Endodermal cell (in vitro differentiated cells): ENCODE data around the gene LBH. TPM values are rescaled to one million over a fixed set of nuclear protein-coding genes. Genes with fewer than 3 reads are reported as not detected.

Source experiments
- DNase-seq: peaks from one replicate; pipeline ENCODE4 v3.0.0-alpha.2; 2017
- H3K27ac ChIP-seq: 2 replicates; pipeline ENCODE4 v1.5.1; 2013; ENCODE audit warnings: mild to moderate bottlenecking, low read depth, low read length, moderate library complexity
- H3K27me3 ChIP-seq: 2 replicates; pipeline ENCODE4 v1.6.1; 2013; ENCODE audit warnings: mild to moderate bottlenecking, low read length, moderate library complexity; ENCODE audit not compliant: insufficient read depth, control insufficient read depth, poor library complexity, severe bottlenecking
- H3K36me3 ChIP-seq: 2 replicates; pipeline ENCODE4 v1.7.0; 2013; ENCODE audit warnings: mild to moderate bottlenecking, low read length, moderate library complexity; ENCODE audit not compliant: control insufficient read depth, insufficient read depth
- H3K4me1 ChIP-seq: one replicate; pipeline ENCODE4 v1.7.0; 2013; ENCODE audit warnings: low read length; ENCODE audit not compliant: control insufficient read depth, insufficient read depth
- H3K4me3 ChIP-seq: 2 replicates; pipeline ENCODE4 v1.5.1; 2013; ENCODE audit warnings: mild to moderate bottlenecking, low read length, moderate library complexity
- H3K9ac ChIP-seq: 2 replicates; pipeline ENCODE4 v1.6.1; 2013; ENCODE audit warnings: mild to moderate bottlenecking, low read length, moderate library complexity; ENCODE audit not compliant: poor library complexity, severe bottlenecking; ENCODE audit errors: extremely low read depth
- H3K9me3 ChIP-seq: 2 replicates; pipeline ENCODE4 v1.6.1; 2013; ENCODE audit warnings: mild to moderate bottlenecking, low read length, moderate library complexity; ENCODE audit not compliant: control insufficient read depth
- H3K27ac Mint-ChIP-seq: 2 replicates; pipeline ENCODE4 v1.8.0; 2020; ENCODE audit warnings: mixed read lengths
- H3K27me3 Mint-ChIP-seq: 2 replicates; pipeline ENCODE4 v1.8.0; 2021; ENCODE audit warnings: mild to moderate bottlenecking, mixed read lengths; ENCODE audit not compliant: insufficient read depth
- H3K36me3 Mint-ChIP-seq: 2 replicates; pipeline ENCODE4 v1.8.0; 2020; ENCODE audit warnings: low read depth, mixed read lengths
- H3K4me1 Mint-ChIP-seq: 2 replicates; pipeline ENCODE4 v1.8.0; 2020; ENCODE audit warnings: mixed read lengths
- H3K4me3 Mint-ChIP-seq: 2 replicates; pipeline ENCODE4 v1.8.0; 2020; ENCODE audit warnings: mild to moderate bottlenecking, moderate library complexity, mixed read lengths
- H3K9me3 Mint-ChIP-seq: 2 replicates; pipeline ENCODE4 v1.8.0; 2020; ENCODE audit warnings: mild to moderate bottlenecking, mixed read lengths
- WGBS, 2 experiments: methylation state at CpG; one replicate each; pipeline versions ENCODE4 v1.1.5 to v1.1.7; 2013; ENCODE audit warnings: missing lambda C conversion rate in 2 of 2, mixed read lengths in 1 of 2; ENCODE audit not compliant: insufficient coverage in 1 of 2, insufficient read length in 1 of 2; 5-methylcytosine and 5-hydroxymethylcytosine counted together
- total RNA-seq, 2 donors: library from RNA; stranded (reverse); fragmentation: NEBNext Ultra II Directional in 1 of 2; extraction: Animal tissue kit (Norgen Biotek cat#: 25700) in 1 of 2; gene quantifications; 2 replicates in 1 of 2; 3 replicates in 1 of 2; pipeline ENCODE4 v1.2.1, GENCODE V29; 2021
- TF ChIP-seq, protein P1 (sequence below): fragments of 200-600 bp; sonication (generic); conservative IDR thresholded peaks from 2 replicates; pipeline ENCODE4 v1.5.0; 2021; ENCODE audit warnings: antibody characterized with exemption, mild to moderate bottlenecking

Gene LBH
- total RNA-seq, 2 donors from 2014 or later = 48.0 to 50.0 TPM

DNA sequence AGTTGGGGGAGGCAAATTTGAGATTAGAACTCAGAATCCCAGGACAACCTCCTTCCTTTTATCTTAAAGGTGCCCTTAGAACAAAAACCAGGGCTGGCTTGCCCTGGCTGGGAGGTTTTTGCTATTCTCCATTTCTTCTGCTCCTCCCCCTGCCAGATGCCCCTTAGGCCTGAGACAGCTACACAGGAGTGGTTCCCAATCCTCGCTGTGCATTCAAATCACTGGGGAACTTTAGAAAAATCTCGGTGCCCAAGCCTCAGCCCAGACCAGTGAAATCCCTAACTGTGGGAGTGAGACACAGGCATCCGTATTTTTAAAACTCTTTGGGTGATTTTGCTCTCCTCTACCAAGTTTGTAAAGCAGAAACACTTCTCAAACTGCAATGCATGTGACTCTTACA, 38.8 kb downstream of the LBH start:
- peak; percentile 7 for DNase-seq
- Histone ChIP-seq H3K9ac (no peak overlapping the region), H3K27ac (no peak overlapping the region), H3K4me3 (no peak overlapping the region), H3K36me3 (no peaks in the 10 kb centered on the region), H3K27me3 (no peaks in the 10 kb centered on the region), H3K9me3 (no peaks in the 10 kb centered on the region), H3K4me1 (no peaks in the 10 kb centered on the region)
- Mint-ChIP-seq H3K27me3 (no peaks in the 10 kb centered on the region), H3K9me3 (peaks cover 2% of the 10 kb centered on the region), H3K27ac (no peak overlapping the region), H3K4me1 (peaks cover 28% of the 10 kb centered on the region), H3K36me3 (no peaks in the 10 kb centered on the region), H3K4me3 (no peak overlapping the region)
- TF ChIP-seq, protein P1, sequence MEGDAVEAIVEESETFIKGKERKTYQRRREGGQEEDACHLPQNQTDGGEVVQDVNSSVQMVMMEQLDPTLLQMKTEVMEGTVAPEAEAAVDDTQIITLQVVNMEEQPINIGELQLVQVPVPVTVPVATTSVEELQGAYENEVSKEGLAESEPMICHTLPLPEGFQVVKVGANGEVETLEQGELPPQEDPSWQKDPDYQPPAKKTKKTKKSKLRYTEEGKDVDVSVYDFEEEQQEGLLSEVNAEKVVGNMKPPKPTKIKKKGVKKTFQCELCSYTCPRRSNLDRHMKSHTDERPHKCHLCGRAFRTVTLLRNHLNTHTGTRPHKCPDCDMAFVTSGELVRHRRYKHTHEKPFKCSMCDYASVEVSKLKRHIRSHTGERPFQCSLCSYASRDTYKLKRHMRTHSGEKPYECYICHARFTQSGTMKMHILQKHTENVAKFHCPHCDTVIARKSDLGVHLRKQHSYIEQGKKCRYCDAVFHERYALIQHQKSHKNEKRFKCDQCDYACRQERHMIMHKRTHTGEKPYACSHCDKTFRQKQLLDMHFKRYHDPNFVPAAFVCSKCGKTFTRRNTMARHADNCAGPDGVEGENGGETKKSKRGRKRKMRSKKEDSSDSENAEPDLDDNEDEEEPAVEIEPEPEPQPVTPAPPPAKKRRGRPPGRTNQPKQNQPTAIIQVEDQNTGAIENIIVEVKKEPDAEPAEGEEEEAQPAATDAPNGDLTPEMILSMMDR = no peak
- WGBS, 2 experiments = 89 to 94% methylated on average over 3 of the region's 3 CpGs

DNA sequence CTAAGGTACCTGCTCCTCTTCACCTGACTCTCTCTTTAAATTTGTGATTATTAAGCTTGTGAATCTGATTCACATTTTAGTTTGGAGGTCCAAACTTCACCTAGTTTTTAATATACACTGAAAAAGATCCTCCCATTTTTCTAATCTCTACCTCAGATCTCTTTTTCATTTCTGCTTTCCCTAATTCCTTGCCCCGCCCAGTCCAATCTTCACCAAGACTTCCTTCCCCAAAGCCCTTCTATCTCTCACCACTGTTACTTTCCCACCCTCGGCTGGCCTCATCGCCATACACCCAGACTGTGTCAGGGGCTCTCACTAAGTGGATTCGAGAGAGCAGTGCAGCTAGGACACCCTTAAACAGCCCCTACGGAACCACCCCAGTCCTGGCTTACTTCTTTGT, 40.0 kb downstream of the LBH start:
- no peak overlapping the region for H3K27ac ChIP-seq
- H3K4me1 ChIP-seq = no peaks in the 10 kb centered on the region
- TF ChIP-seq, protein P1 = no peak
- no peak overlapping the region for H3K4me3 ChIP-seq
- no peak overlapping the region for H3K9ac ChIP-seq
- no peaks in the 10 kb centered on the region for H3K36me3 ChIP-seq
- Mint-ChIP-seq H3K4me1 (peaks cover 26% of the 10 kb centered on the region), H3K4me3 (no peak overlapping the region), H3K36me3 (no peaks in the 10 kb centered on the region), H3K27me3 (no peaks in the 10 kb centered on the region), H3K9me3 (no peaks in the 10 kb centered on the region), H3K27ac (no peak overlapping the region)
- H3K9me3 ChIP-seq = no peaks in the 10 kb centered on the region
- 88 to 93% methylated on average over 1 to 5 of the region's 5 CpGs for WGBS, 2 experiments
- H3K27me3 ChIP-seq = no peaks in the 10 kb centered on the region
- DNase-seq = peak; percentile 22

DNA sequence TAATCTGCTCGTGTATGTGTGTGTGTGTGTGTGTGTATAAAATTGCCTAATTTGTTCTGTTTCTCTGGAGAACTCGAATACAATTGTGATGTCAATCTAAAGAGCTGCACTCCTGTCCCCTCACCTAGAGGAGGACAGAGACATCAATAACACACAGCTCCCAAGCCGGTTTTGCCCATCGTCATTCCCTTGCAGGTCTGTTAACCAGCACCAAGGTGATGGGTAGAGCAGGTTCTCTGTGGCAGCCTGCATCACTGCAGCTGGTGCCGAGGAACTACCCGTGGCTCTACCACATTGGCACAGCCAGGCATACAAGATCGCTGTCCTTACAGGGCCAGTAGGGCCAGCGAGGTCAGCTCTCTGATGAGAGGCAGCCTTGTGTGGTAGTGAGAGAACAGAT, 41.0 kb downstream of the LBH start:
- H3K27ac Mint-ChIP-seq = no peak overlapping the region

More for the DNA sequence above, 41.0 kb downstream of the LBH start:
- no peak for DNase-seq
- TF ChIP-seq, protein P1 = no peak
- H3K9me3 Mint-ChIP-seq = no peaks in the 10 kb centered on the region
- H3K27ac ChIP-seq = no peak overlapping the region
- H3K27me3 Mint-ChIP-seq = no peaks in the 10 kb centered on the region
- H3K36me3 ChIP-seq = no peaks in the 10 kb centered on the region
- H3K4me1 Mint-ChIP-seq = peaks cover 19% of the 10 kb centered on the region
- no peak overlapping the region for H3K4me3 Mint-ChIP-seq
- H3K9ac ChIP-seq = no peak overlapping the region
- H3K4me1 ChIP-seq = no peaks in the 10 kb centered on the region
- no peak overlapping the region for H3K4me3 ChIP-seq
- 96 to 98% methylated on average over 6 to 8 of the region's 8 CpGs for WGBS, 2 experiments
- H3K36me3 Mint-ChIP-seq = no peaks in the 10 kb centered on the region
- no peaks in the 10 kb centered on the region for H3K9me3 ChIP-seq
- no peaks in the 10 kb centered on the region for H3K27me3 ChIP-seq
